ENCODE results near the gene LEPR. TPM values are rescaled to one million over a fixed set of nuclear protein-coding genes. Genes with fewer than 3 reads are reported as not detected.
A peak's percentile ranks its signal among the peaks of the same experiment; 100 is the strongest.

The LEPR gene
- total RNA-seq, 1 experiment from 2014 or later = 3.5 TPM

- intact Hi-C loops (cut with micrococcal nuclease; ENCODE audit: unreplicated experiment) = loop anchor here (5.0 to 10.0 kb wide), 2 partner anchors 157 to 359 kb away; no protein-coding TSS in a partner anchor
- Mint-ChIP-seq H3K27me3 (ENCODE audit: unreplicated experiment) (no peaks in the 10 kb centered on the region), H3K27ac (ENCODE audit: unreplicated experiment) (peak overlapping the region; percentile 65), H3K36me3 (ENCODE audit: insufficient read depth, unreplicated experiment) (peaks cover 28% of the 10 kb centered on the region), H3K9me3 (ENCODE audit: low read depth, unreplicated experiment) (peaks cover 2% of the 10 kb centered on the region), H3K4me1 (ENCODE audit: low read depth, unreplicated experiment) (peaks cover 31% of the 10 kb centered on the region), H3K4me3 (ENCODE audit: low read depth, unreplicated experiment) (peak overlapping the region; percentile 41)
- CTCF ChIA-PET = interaction anchor here (0.7 to 1.5 kb wide), 5 partner anchors 35 to 264 kb away, joined by 3 to 6 read pairs (median 3); no protein-coding TSS in a partner anchor
- no peak for TF ChIP-seq CTCF (IDR thresholded peaks at IDR 0.05; ENCODE audit: unreplicated experiment)
- no TSS peak for BruUV-seq (replicated peaks)
- DNase-seq = no peak
Measured at GRCh38 chr1:65423884-65424572, 3.6 kb downstream of the LEPR start.

- CTCF ChIA-PET = interaction anchor here (1.0 to 1.5 kb wide), 3 partner anchors 35 to 263 kb away, joined by 3 to 6 read pairs (median 5); no protein-coding TSS in a partner anchor
- TF ChIP-seq CTCF (IDR thresholded peaks at IDR 0.05; ENCODE audit: unreplicated experiment) = no peak
- intact Hi-C loops (cut with micrococcal nuclease; ENCODE audit: unreplicated experiment) = loop anchor here (5.0 to 10.0 kb wide), 2 partner anchors 157 to 360 kb away; no protein-coding TSS in a partner anchor
- DNase-seq = no peak
- Mint-ChIP-seq H3K9me3 (ENCODE audit: low read depth, unreplicated experiment) (peaks cover 2% of the 10 kb centered on the region), H3K36me3 (ENCODE audit: insufficient read depth, unreplicated experiment) (peaks cover 28% of the 10 kb centered on the region), H3K4me3 (ENCODE audit: low read depth, unreplicated experiment) (peak overlapping the region; percentile 41), H3K27ac (ENCODE audit: unreplicated experiment) (no peak overlapping the region), H3K27me3 (ENCODE audit: unreplicated experiment) (no peaks in the 10 kb centered on the region), H3K4me1 (ENCODE audit: low read depth, unreplicated experiment) (peaks cover 31% of the 10 kb centered on the region)
- no TSS peak for BruUV-seq (replicated peaks)
Measured at GRCh38 chr1:65424573-65424889, 4.1 kb downstream of the LEPR start.

- Mint-ChIP-seq H3K27me3 (ENCODE audit: unreplicated experiment) (no peaks in the 10 kb centered on the region), H3K9me3 (ENCODE audit: low read depth, unreplicated experiment) (peaks cover 2% of the 10 kb centered on the region), H3K27ac (ENCODE audit: unreplicated experiment) (peak overlapping the region; percentile 66), H3K36me3 (ENCODE audit: insufficient read depth, unreplicated experiment) (peaks cover 28% of the 10 kb centered on the region), H3K4me3 (ENCODE audit: low read depth, unreplicated experiment) (peak overlapping the region; percentile 5), H3K4me1 (ENCODE audit: low read depth, unreplicated experiment) (peaks cover 31% of the 10 kb centered on the region)
- DNase-seq = no peak
- intact Hi-C loops (cut with micrococcal nuclease; ENCODE audit: unreplicated experiment) = loop anchor here (5.0 to 10.0 kb wide), 2 partner anchors 173 to 360 kb away; no protein-coding TSS in a partner anchor
- BruUV-seq (replicated peaks) = no TSS peak
- CTCF ChIA-PET = interaction anchor here (1.0 to 1.5 kb wide), 2 partner anchors 34 to 125 kb away, joined by 3 to 6 read pairs; no protein-coding TSS in a partner anchor
- TF ChIP-seq CTCF (IDR thresholded peaks at IDR 0.05; ENCODE audit: unreplicated experiment) = no peak
Measured at GRCh38 chr1:65425006-65425405, 4.5 kb downstream of the LEPR start.

- no peaks in the 10 kb centered on the region for H3K27me3 Mint-ChIP-seq (ENCODE audit: unreplicated experiment)
- peaks cover 37% of the 10 kb centered on the region for H3K4me1 Mint-ChIP-seq (ENCODE audit: low read depth, unreplicated experiment)
- no TSS peak for BruUV-seq (replicated peaks)
- intact Hi-C loops (cut with micrococcal nuclease; ENCODE audit: unreplicated experiment) = loop anchor here (5.0 to 10.0 kb wide), 2 partner anchors 173 to 361 kb away; no protein-coding TSS in a partner anchor
- H3K27ac Mint-ChIP-seq (ENCODE audit: unreplicated experiment) = peak overlapping the region; percentile 66
- H3K4me3 Mint-ChIP-seq (ENCODE audit: low read depth, unreplicated experiment) = peak overlapping the region; percentile 5
- H3K9me3 Mint-ChIP-seq (ENCODE audit: low read depth, unreplicated experiment) = peaks cover 2% of the 10 kb centered on the region
- peak; percentile 21 for DNase-seq
- no peak for TF ChIP-seq CTCF (IDR thresholded peaks at IDR 0.05; ENCODE audit: unreplicated experiment)
- H3K36me3 Mint-ChIP-seq (ENCODE audit: insufficient read depth, unreplicated experiment) = peaks cover 28% of the 10 kb centered on the region
- CTCF ChIA-PET = no interaction called here
Measured at GRCh38 chr1:65425697-65426096, 5.2 kb downstream of the LEPR start.
